GM18498 (cell line): ENCODE results near the gene SCEL.

Source experiments
- ATAC-seq: cut with Tn5 transposase; IDR thresholded peaks from one replicate; pipeline ENCODE4 v1.9.1; 2021; ENCODE audit warnings: mild to moderate bottlenecking, moderate library complexity; ENCODE audit not compliant: unreplicated experiment

Gene SCEL

GRCh38 chr13:77521595-77522367 is 13.7 kb upstream of the SCEL start:
- ATAC-seq = no peak

GRCh38 chr13:77522444-77522843 is 13.1 kb upstream of the SCEL start:
- no peak for ATAC-seq

GRCh38 chr13:77523386-77523785 is 12.1 kb upstream of the SCEL start:
- no peak for ATAC-seq

- peak; percentile 49 for ATAC-seq
Measured at GRCh38 chr13:77523834-77524728, 11.4 kb upstream of the SCEL start.

GRCh38 chr13:77528414-77528813 is 7.1 kb upstream of the SCEL start:
- ATAC-seq = no peak

- peak; percentile 82 for ATAC-seq
Measured at GRCh38 chr13:77528834-77529500, 6.5 kb upstream of the SCEL start.

- ATAC-seq = no peak
Measured at GRCh38 chr13:77529501-77529840, 6.0 kb upstream of the SCEL start.

- no peak for ATAC-seq
Measured at GRCh38 chr13:77530875-77531274, 4.6 kb upstream of the SCEL start.

GRCh38 chr13:77532983-77533382 is 2.5 kb upstream of the SCEL start:
- ATAC-seq = no peak

GRCh38 chr13:77533875-77534788 is 1.4 kb upstream of the SCEL start:
- no peak for ATAC-seq

- no peak for ATAC-seq
Measured at GRCh38 chr13:77536358-77536757, 852 bp downstream of the SCEL start.

GRCh38 chr13:77537289-77537919 is 1.9 kb downstream of the SCEL start:
- no peak for ATAC-seq

- ATAC-seq = no peak
Measured at GRCh38 chr13:77543711-77544110, 8.2 kb downstream of the SCEL start.

- ATAC-seq = no peak
Measured at GRCh38 chr13:77544355-77544754, 8.8 kb downstream of the SCEL start.

GRCh38 chr13:77544758-77545338 is 9.3 kb downstream of the SCEL start:
- peak; percentile 58 for ATAC-seq

GRCh38 chr13:77545626-77546412 is 10.3 kb downstream of the SCEL start:
- ATAC-seq = no peak

- peak; percentile 60 for ATAC-seq
Measured at GRCh38 chr13:77548095-77548494, 12.6 kb downstream of the SCEL start.

- no peak for ATAC-seq
Measured at GRCh38 chr13:77548594-77548993, 13.1 kb downstream of the SCEL start.

GRCh38 chr13:77554069-77554468 is 18.6 kb downstream of the SCEL start:
- no peak for ATAC-seq
